GM23248 (cell line): ENCODE results near the gene SCAP. TPM values are rescaled to one million over a fixed set of nuclear protein-coding genes. Genes with fewer than 3 reads are reported as not detected.

ENCODE experiments used
- DNase-seq: peaks from one replicate; pipeline ENCODE4 v3.0.0-alpha.2; 2015
- H2AFZ ChIP-seq: fragments of 200-600 bp; sonication (generic); 2 replicates; pipeline ENCODE4 v1.6.1; 2016; ENCODE audit warnings: antibody characterized with exemption
- H3F3A ChIP-seq: fragments of 200-600 bp; sonication (generic); 2 replicates; pipeline ENCODE4 v1.6.1; 2016; ENCODE audit warnings: mild to moderate bottlenecking, antibody characterized with exemption, mixed run types; ENCODE audit not compliant: insufficient read depth
- H3K27ac ChIP-seq: fragments of 200-600 bp; sonication (generic); 2 replicates; pipeline ENCODE4 v1.5.1; 2016; ENCODE audit warnings: mild to moderate bottlenecking
- H3K27me3 ChIP-seq: fragments of 200-600 bp; sonication (generic); replicated peaks from 2 replicates; pipeline ENCODE4 v1.6.1; 2016; ENCODE audit warnings: mild to moderate bottlenecking; ENCODE audit not compliant: insufficient read depth
- H3K36me3 ChIP-seq: fragments of 200-600 bp; sonication (generic); 2 replicates; pipeline ENCODE4 v1.6.1; 2016; ENCODE audit warnings: low read depth, mild to moderate bottlenecking
- H3K4me1 ChIP-seq: fragments of 200-600 bp; sonication (generic); 2 replicates; pipeline ENCODE4 v1.6.1; 2016; ENCODE audit warnings: mild to moderate bottlenecking; ENCODE audit not compliant: insufficient read depth
- H3K4me2 ChIP-seq: fragments of 200-600 bp; sonication (generic); one replicate; pipeline ENCODE4 v1.6.1; 2016; ENCODE audit warnings: mild to moderate bottlenecking; ENCODE audit not compliant: unreplicated experiment
- H3K4me3 ChIP-seq: fragments of 200-600 bp; sonication (generic); 2 replicates; pipeline ENCODE4 v1.5.1; 2016; ENCODE audit warnings: mild to moderate bottlenecking
- H3K79me2 ChIP-seq: fragments of 200-600 bp; sonication (generic); 2 replicates; pipeline ENCODE4 v1.6.1; 2016; ENCODE audit warnings: mild to moderate bottlenecking; ENCODE audit not compliant: insufficient read depth
- H3K9ac ChIP-seq: fragments of 200-600 bp; sonication (generic); 2 replicates; pipeline ENCODE4 v1.6.1; 2016; ENCODE audit warnings: mild to moderate bottlenecking
- H3K9me2 ChIP-seq: fragments of 200-600 bp; sonication (generic); 2 replicates; pipeline ENCODE4 v1.6.1; 2016; ENCODE audit warnings: mixed run types, mild to moderate bottlenecking, moderate library complexity; ENCODE audit not compliant: insufficient read depth
- H3K9me3 ChIP-seq: fragments of 200-600 bp; sonication (generic); one replicate; pipeline ENCODE4 v1.6.1; 2017; ENCODE audit warnings: low read depth
- H4K20me1 ChIP-seq: fragments of 200-600 bp; sonication (generic); 2 replicates; pipeline ENCODE4 v1.6.0; 2016; ENCODE audit not compliant: insufficient read depth
- EZH2 ChIP-seq: fragments of 200-600 bp; sonication (generic); IDR thresholded peaks from 2 replicates; pipeline ENCODE4 v1.6.1; 2018; ENCODE audit warnings: antibody characterized with exemption, mild to moderate bottlenecking; ENCODE audit not compliant: insufficient read depth, poor library complexity, severe bottlenecking
- EZH2phosphoT487 ChIP-seq: fragments of 200-600 bp; sonication (generic); IDR thresholded peaks from 2 replicates; pipeline ENCODE4 v1.6.1; 2018; ENCODE audit warnings: antibody characterized with exemption, moderate library complexity, mild to moderate bottlenecking, low read depth; ENCODE audit not compliant: insufficient read depth
- WGBS, 2 experiments: methylation state at CpG; one replicate each; pipeline ENCODE4 v1.1.6; 2015 to 2017; ENCODE audit warnings: low lambda C conversion rate in 2 of 2, low coverage in 1 of 2; ENCODE audit errors: missing lambda C conversion rate in 2 of 2; 5-methylcytosine and 5-hydroxymethylcytosine counted together
- in situ Hi-C: fragments of 300-500 bp; cut with MboI; formaldehyde crosslinking; loops from 2 replicates; pipeline ENCODE4 v1.15.0; 2020
- polyA plus RNA-seq: library from polyadenylated mRNA; unstranded; fragments of >200 nt; fragmentation: Nextera tagmentation; extraction: Ambion mirVana; gene quantifications from 2 replicates; pipeline ENCODE4 v1.2.1, GENCODE V29; 2016
- total RNA-seq: library from RNA; depleted of rRNA; stranded (reverse); fragments of >200 nt; shearing (Covaris generic); gene quantifications from 2 replicates; pipeline ENCODE4 v1.2.3, GENCODE V29; 2014

The SCAP gene
- total and polyA plus RNA-seq, 2 experiments from 2014 or later: 34.7 to 70.1 TPM

DNA sequence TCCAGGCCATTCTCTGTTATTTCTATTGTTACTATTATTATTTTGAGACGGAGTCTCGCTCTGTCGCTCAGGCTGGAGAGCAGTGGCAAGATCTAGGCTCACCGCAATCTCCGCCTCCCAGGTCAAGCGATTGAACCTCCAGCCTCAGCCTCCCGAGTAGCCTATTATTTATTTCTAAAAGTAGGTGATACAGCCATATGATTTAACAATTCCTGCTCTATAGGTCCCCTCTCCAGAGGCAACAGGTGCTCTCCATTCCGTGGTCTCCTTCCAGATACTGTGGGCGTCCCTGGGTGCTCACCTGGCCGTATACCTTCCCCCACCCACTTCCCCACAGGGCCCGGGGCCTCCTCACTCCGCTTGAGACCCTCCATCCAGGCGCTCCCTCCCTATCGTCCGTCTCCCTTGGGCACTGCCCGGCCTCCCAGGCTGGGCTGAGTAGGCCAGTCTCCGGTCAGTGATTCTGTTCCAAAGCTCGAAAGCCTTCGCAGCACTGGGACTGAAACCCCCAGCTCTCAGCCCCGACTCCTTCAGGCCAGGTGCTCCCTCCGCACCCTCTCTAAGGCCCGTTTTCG is 95.6 kb downstream of the SCAP start:
- Histone ChIP-seq H3K79me2 (peaks cover 53% of the 10 kb centered on the region), H3K4me3 (peak overlapping the region; percentile 85), H4K20me1 (no peaks in the 10 kb centered on the region; the same call in 1 of the 2 replicates), H2AFZ (peak overlapping the region; percentile 79), H3K4me2 (peak overlapping the region; percentile 99), H3F3A (peaks cover 5% of the 10 kb centered on the region; the same call in 1 of the 2 replicates), H3K4me1 (peaks cover 12% of the 10 kb centered on the region; the same call in 1 of the 2 replicates), H3K9me2 (no peaks in the 10 kb centered on the region), H3K9me3 (no peaks in the 10 kb centered on the region), H3K9ac (peak overlapping the region; percentile 97), H3K27me3 (no peaks in the 10 kb centered on the region), H3K27ac (peak overlapping the region; percentile 96), H3K36me3 (no peaks in the 10 kb centered on the region)
- WGBS, 2 experiments: 11 to 12% methylated on average over 23 of the region's 23 CpGs
- in situ Hi-C loops: no loop called here
- no peak for DNase-seq
- TF ChIP-seq EZH2 (no peak), EZH2phosphoT487 (no peak)

DNA sequence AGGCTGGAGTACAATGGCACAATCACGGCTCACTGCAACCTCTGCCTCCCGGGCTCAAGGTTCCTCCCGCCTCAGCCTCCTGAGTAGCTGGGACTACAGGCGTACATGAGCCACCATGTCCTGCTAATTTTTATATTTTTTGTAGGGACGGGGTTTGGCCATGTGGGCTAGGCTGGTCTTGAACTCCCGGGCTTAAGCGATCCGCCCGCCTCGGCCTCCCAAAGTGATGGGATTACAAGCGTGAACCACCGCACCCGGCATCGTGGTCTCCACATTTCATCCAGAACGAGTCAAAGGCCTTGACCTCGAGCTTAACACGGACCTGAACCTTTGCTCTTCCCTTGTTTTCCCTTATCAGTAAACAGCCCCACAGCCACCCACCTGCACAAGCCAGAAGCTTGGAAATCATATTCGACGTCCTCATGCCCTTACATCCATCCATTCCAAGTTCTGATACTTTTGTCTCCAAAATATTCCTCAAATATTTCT is 96.3 kb downstream of the SCAP start:
- Histone ChIP-seq H4K20me1 (no peaks in the 10 kb centered on the region; the same call in 1 of the 2 replicates), H3F3A (peaks cover 6% of the 10 kb centered on the region; the same call in 1 of the 2 replicates), H3K27me3 (no peaks in the 10 kb centered on the region), H3K4me3 (peak overlapping the region; percentile 85), H3K36me3 (no peaks in the 10 kb centered on the region), H3K4me1 (peaks cover 12% of the 10 kb centered on the region; the same call in 1 of the 2 replicates), H3K9me3 (no peaks in the 10 kb centered on the region), H3K79me2 (peaks cover 46% of the 10 kb centered on the region), H3K27ac (no peak overlapping the region), H3K4me2 (peak overlapping the region; percentile 99), H3K9ac (peak overlapping the region; percentile 97), H2AFZ (peak overlapping the region; percentile 79; the same call in 1 of the 2 replicates), H3K9me2 (no peaks in the 10 kb centered on the region)
- TF ChIP-seq EZH2phosphoT487 (no peak), EZH2 (no peak)
- no peak for DNase-seq
- in situ Hi-C loops: no loop called here
- WGBS, 2 experiments: 80 to 82% methylated on average over 19 of the region's 19 CpGs

GRCh38 chr3:47378869-47379268 is 96.9 kb downstream of the SCAP start:
- Histone ChIP-seq H3K4me1 (peaks cover 12% of the 10 kb centered on the region; the same call in 1 of the 2 replicates), H4K20me1 (no peaks in the 10 kb centered on the region; the same call in 1 of the 2 replicates), H3F3A (peaks cover 6% of the 10 kb centered on the region; the same call in 1 of the 2 replicates), H3K27me3 (no peaks in the 10 kb centered on the region), H3K27ac (no peak overlapping the region), H3K4me2 (no peak overlapping the region), H3K9me3 (no peaks in the 10 kb centered on the region), H3K36me3 (no peaks in the 10 kb centered on the region), H3K79me2 (peaks cover 40% of the 10 kb centered on the region), H3K9ac (no peak overlapping the region), H3K4me3 (no peak overlapping the region; the same call in 1 of the 2 replicates), H3K9me2 (no peaks in the 10 kb centered on the region), H2AFZ (no peak overlapping the region)
- TF ChIP-seq EZH2phosphoT487: no peak
- no peak for TF ChIP-seq EZH2
- in situ Hi-C loops: no loop called here
- DNase-seq: no peak

DNA sequence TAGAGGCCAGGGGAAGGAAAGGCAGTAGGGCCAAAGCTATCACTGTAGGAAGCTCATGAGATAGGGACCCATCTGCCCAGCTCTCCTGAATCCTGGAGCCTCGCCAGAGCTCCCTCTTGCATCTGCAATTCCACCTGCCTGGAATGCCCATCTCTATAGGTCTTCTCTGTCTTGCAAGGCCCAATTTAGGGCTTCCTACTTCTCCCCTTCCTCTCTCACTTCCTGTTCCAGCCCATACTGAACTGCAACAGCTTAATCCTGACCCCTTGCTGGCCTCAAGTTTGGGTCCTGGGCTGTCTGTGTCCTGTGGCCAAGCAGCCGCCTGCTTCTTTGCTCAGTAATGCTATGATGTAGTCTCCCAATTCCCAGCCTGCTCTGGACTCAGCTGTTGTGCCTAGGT is 98.6 kb downstream of the SCAP start:
- Histone ChIP-seq H3K36me3 (no peaks in the 10 kb centered on the region), H3K27me3 (no peaks in the 10 kb centered on the region), H3K9me3 (no peaks in the 10 kb centered on the region), H4K20me1 (no peaks in the 10 kb centered on the region), H3K27ac (no peak overlapping the region), H3K4me1 (peaks cover 9% of the 10 kb centered on the region; the same call in 1 of the 2 replicates), H3F3A (peaks cover 6% of the 10 kb centered on the region; the same call in 1 of the 2 replicates), H3K4me2 (no peak overlapping the region), H2AFZ (no peak overlapping the region), H3K9me2 (no peaks in the 10 kb centered on the region), H3K4me3 (no peak overlapping the region), H3K9ac (no peak overlapping the region), H3K79me2 (peaks cover 23% of the 10 kb centered on the region)
- DNase-seq: no peak
- 69 to 88% methylated on average over 2 of the region's 2 CpGs for WGBS, 2 experiments
- TF ChIP-seq EZH2: no peak
- in situ Hi-C loops: no loop called here
